HG03135 (cell line): ENCODE measurements around the gene SLC1A7.

Experiments used
- ATAC-seq: cut with Tn5 transposase; IDR thresholded peaks from one replicate; pipeline ENCODE4 v1.9.1; 2021; ENCODE audit warnings: mild to moderate bottlenecking, moderate library complexity; ENCODE audit not compliant: unreplicated experiment

SLC1A7 gene

DNA sequence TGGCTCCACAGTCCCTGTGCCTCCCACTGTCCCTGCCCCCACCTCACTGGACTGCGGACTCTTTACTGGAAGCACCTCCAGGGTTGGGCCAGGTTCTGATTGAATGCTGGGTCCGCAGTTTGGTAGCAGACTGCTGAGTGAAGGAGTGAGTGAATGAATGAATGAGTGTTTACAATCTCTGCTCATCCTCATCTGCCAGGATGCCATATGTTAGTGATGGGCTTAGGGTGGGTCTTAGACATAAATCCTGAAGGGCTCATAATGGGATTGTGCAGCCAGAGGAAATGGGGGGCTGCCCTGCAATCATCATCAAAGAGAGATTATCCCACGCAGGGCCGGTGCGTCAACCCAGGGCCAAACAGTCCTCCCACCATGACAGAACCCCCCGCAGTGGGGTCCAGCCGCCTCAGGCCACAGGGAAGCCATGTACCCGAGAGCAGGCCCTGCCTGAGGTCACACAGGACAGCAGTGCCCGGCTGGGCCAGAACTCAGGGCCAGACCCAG is 26.1 kb downstream of the SLC1A7 start:
- no peak for ATAC-seq

DNA sequence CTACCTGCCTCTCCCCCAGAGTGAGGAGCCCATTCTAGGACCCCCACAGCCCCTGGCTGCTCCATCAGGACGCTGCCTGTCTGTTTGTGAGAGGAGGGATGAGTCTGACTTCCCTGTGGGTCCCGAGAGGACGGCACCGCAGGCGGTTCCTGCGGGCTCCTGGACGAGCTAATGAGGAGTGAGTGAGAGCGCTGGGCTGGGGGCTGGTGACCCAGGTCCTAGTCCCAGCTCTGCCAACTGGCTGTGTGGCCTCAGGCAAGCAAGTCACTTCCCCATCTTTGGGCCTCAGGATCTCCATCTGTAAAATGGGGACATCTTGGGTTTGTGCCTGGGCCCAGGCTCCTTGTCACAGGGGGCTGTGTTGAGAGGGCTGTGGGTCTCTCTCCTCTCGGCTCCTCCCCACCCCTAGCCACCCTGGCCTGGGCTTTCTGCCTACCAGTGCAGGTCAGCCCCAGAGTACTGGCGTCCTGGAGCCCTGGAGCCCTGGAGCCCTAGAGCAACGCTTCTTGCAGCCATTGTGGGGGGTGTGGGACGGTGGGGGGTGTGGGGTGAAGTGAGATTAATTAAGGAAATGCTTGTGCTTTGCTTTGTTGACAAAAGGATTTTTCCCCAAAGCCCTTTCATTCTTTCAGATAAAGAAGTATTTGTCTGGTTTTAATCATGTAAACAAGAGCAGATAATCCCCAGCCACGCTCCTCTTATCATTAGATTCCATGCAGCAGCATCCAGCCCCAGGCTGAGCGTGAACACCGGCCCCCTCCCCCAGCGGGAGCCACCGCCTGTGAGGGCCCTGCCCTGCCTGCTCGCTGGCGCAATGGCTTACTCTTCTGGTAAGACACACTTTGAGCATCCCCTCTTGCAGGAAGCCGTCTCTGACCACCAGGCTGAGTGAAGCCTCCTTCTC is 26.8 kb downstream of the SLC1A7 start:
- ATAC-seq = no peak

DNA sequence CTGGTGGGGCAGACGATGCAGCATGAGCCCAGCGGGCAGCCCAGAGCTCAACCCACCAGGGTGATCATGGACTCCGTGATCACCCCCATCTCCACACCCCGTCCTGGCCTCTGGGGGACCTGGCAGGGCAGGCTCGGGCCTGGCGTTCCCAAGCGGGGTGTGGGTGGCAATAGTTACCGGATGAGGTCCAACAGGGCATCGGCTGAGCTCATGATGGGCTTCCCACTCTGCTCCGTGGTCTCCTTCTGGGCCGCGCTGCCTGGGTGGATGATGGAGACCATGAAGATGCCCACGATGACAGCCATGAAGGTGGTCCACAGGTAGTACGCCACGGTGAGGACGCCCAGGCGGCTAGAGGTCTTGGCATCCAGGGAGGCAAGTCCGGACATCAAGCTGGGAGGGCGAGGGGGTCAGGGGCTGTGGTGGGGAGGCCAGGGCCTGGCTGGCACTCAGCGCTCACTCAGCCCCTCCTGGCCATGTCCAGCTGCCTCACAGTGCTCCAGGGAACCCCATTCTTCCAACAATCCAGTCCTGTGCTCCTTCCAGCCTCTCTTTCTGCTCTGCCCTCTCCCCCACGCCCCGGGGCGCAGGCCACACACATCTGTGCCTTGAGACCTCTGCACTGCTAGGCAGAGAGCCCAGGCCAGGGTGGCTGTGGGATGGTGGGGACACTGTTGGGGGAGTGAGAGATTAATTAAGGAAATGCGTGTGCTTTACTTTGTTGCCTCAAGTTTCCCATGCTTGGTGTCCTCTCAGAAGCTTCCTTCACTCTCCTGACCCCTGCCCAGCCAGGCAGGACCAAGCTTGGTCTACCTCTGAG is 27.6 kb downstream of the SLC1A7 start:
- ATAC-seq = no peak

DNA sequence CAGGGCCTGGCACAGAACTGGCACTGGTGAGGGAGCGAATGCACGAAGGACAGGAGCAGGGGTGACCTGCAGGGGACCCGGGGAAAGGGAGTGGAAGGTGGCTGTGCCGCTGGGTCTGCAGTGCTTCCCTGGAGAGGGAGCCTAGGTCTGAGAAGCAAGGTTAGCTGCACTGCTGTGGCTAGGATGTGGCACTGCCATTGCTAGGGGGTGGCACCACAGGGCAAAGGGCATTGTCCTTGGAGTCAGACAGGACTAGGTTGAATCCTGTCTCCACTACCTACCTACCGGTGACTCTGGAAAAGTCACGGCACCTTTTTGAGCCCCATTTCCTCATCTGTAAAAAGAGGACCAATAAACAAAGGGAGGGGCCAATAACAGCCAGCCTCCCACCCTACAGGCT is 28.3 kb downstream of the SLC1A7 start:
- ATAC-seq = no peak

DNA sequence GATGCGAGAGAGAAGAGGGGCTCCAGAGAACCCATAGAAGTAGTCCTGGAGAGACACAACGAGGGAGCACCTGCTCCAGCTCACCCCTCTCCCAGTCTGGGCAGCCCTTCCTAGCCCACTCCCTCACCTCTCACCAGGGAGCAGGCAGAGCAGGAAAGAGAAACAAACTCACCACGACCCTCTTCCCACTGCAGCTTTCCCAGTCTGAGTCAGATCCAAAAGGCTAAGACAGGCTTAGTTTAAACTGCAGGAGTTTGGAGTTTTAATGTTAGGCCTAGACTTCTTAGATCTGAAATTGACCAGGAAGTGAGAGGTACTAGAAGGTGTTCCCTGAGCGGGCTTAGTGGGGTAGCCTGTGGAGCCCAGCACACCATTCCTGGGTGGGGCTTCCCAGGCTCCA is 29.6 kb downstream of the SLC1A7 start:
- no peak for ATAC-seq

DNA sequence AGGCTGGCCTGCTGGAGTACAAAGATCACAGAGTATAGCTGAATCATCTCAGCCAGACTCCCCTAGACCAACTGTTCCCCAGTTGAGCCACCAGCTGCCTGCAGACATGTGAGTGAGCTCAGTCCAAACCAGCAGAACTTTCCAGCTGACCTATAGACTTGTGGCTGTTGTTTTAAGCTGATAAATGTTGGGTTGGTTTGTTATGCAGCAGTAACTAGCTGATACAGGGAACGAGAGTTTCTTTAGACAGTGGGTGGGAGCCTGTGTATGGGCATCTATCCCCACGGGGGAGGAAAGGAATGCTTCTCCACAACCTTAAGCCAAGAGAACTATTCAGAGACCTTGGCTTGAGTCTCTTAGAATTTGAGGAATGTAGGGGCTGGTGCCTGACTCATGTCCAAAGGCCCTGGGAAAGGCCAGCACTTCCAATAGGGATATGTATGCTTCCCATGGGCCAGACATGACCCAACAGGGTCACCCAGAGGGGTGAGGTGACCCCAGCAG is 30.1 kb downstream of the SLC1A7 start:
- ATAC-seq = no peak

DNA sequence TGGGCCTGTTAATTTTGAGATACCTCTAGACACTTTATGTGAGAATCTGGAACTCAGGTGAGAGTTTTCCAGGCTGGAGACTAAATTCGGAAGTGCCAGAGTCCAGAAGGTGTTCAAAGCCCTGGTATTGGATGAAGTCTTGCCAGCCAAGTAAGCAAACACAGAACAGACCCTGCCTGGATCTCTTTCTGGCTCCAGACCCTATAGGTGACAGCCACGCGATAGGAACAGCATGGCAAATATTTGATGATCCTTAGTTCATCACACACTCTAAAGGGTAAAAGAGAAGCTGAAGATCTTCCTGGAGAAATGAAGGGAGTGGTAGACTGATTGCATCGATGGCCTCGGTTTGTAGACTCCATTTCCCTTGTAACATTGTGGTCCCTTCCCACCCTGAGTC is 30.7 kb downstream of the SLC1A7 start:
- no peak for ATAC-seq

DNA sequence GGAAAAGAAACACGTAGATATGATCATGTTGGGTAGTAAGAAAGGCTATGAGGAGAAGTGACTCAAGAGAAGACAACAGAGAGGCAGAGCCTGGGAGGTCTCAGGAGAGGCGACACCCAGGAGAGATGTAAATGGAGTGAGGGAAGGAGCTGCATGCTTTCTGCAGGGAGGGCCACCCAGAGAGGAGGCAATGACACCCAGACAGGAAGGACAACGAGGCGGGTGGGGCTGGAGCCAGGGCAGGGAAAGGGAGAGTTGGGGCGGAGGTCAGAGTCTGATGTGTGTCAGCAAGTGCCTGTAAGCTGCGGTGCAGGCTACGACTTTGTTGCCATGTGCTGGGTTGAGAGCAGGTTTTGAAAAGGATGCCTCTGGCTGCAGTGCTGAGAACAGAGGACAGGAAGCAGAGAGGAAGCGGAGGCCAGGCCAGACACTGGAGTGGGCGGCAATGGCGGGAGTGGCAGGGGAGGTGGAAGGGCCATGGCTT is 31.3 kb downstream of the SLC1A7 start:
- ATAC-seq = no peak

DNA sequence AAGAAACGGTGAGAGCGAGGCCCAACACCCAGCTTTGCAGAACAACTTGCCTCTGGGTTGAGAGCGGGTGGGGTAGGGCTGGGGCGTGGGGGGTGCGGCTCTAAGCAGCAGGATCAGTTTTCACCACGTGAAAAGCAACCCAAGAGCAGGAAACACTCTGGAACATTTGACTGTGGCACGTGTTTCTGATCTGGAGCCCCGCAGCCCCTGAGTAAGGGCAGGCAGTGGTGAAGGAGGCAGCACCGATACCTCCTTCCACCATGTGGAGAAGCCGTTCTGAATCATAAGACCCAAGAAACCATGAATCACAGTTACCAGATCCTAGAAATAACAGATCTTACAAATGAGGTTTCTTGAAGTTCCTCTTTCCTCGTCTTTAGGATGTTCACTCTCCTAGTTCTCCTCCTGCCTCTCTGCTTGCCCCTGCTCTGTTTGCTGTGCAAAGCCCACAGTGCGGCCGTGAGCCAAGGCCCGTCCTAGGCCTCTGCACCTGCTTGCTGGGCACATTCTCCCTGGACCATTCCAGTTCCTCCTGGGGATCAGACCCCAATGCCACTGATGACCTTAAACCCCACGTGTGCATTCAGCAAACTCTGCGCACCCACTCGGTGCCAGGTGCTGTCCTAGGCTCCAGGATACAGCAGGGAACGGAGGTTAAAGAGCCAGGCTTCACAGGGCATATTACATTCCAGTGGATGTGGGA is 31.9 kb downstream of the SLC1A7 start:
- ATAC-seq = no peak

DNA sequence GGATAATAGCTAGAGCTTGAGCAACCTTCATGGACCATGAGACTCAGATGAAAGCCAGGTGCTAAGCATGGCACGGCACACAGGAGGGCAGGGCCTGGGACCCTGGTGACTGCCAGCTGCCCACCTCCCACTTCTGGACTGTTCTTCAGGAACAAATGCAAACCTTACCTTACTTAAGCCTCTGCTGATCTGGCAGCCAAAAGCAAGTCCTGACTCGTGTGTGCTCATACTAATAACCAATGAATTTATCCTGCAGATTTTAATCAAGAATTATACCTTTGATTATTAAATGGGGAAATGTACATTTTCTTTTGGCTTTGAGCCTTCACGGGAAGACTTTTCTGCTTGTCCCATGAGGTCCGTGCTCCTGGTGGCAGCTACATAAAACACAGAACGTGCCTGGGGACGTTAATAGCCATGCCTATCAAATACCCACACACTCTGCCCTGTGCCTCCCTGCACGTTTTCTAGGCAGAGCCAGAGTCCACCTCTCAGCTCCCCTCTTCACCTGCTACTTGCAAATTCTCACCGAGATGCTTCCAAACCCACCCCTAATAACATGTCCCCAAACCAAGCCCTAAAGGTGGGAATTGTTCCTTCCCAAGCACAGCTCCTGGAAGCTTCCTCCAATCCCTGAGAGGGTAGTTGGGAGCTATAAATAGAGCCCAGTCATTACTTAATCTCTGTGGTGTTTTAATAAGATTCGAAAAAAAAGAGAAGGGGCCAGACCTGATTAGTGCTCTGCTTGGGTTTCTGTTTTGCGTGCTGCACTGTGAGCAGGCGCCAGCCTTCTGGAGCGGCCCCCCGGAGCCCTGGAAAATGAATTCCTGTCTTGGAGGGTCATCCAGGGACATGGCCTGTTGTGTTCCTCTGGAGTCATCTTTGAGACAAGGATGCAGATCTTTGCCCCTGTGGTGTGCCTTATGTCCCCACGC is 33.5 kb downstream of the SLC1A7 start:
- no peak for ATAC-seq

DNA sequence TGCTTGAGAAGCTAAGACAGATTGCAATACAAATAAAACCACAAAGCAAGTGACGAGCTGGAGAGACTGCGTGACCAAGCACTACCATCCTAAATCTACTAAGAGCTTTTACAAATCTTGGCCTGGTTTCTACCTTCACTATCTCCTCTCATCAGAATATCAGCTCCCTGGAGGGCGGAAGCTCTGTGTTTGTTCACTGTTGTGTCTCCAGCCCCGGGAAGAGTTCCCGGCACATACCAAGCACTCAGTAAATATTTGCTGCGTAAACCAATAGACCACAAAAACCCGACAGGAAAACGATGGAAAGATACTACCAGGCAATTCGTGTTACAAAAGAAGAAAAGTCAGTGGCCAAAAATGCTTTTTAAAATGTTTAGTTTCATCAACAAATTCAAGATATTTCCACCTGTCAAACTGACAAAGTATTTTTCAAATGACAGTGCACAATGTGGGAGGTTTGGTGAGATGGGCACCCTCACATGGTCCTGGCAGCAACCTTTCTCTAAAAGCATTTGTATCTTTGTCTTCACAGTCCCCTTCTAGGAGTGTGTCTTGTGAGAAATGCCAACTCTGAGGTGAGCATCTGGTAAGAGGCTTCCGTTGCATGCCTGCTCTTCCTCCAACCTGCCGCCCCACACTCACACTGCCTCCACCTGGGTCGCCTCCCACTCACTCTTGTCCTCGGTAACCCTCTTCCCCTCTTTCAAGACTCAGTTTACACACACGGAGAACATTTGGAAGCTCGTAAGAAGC is 34.7 kb downstream of the SLC1A7 start:
- ATAC-seq = no peak

DNA sequence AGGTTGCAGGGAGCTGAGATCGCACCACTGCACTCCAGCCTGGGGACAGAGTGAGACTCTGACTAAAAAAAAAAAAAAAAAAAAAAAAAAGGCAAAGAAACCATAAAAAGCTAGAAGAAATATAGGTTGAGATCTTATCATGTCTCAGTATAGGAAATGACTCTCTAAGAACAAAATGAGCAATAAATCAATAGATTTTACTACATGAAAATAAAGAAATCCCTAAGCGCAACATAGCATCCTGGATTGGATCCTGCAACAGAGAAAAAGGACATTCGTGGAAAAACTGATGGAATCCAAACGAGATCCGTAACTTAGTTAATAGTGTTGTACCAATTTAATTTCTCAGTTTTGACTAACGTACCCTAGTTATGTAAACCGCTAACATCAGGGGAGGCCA is 35.3 kb downstream of the SLC1A7 start:
- ATAC-seq = no peak

DNA sequence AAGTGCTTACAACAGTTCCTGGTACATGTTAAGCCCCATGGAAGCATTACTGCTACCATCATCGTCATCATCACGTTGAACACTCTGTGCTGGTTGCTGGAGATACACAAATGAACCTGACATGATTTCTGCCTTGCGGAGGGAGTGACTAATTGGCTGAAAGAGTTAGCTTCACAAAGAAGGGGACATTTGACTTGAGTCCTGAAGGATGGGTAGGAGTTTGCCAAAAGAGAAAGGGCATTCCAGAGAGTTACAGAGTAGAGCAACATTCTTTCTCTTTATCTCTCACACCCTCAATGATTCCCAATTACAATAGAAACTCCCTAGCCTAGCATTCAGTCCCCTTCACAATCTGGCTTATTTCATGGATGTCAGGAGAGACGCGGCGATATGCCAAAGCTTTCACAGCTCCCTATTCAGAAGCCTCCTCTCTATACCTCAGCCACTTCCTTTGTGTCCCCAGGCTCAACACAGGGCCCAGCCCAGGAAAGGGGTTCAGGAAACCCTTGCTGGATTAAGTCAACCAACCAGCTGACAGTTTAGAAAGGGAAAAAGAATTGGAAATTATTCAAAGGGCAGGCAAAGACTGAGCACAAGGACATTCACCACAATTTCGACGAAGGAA is 38.0 kb downstream of the SLC1A7 start:
- no peak for ATAC-seq

DNA sequence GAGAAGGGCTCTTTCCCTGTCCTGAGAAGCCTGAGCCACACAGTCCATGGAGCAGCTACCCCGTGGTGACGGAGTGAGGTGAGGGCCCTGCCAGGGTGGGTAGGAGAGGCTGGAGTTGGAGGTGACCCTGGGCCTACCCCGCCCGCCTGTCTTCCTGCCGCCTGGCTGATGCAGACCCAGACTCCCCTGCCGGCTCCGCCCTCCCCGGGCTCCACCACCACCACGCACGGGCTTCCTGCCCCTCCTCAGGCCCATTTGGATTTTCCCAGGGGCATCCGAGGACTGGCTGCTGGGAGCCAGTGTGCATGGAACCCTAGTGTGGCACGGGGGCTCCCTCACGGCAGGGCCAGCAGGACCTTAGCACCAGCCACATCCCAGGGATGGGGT is 47.9 kb downstream of the SLC1A7 start:
- ATAC-seq = no peak

DNA sequence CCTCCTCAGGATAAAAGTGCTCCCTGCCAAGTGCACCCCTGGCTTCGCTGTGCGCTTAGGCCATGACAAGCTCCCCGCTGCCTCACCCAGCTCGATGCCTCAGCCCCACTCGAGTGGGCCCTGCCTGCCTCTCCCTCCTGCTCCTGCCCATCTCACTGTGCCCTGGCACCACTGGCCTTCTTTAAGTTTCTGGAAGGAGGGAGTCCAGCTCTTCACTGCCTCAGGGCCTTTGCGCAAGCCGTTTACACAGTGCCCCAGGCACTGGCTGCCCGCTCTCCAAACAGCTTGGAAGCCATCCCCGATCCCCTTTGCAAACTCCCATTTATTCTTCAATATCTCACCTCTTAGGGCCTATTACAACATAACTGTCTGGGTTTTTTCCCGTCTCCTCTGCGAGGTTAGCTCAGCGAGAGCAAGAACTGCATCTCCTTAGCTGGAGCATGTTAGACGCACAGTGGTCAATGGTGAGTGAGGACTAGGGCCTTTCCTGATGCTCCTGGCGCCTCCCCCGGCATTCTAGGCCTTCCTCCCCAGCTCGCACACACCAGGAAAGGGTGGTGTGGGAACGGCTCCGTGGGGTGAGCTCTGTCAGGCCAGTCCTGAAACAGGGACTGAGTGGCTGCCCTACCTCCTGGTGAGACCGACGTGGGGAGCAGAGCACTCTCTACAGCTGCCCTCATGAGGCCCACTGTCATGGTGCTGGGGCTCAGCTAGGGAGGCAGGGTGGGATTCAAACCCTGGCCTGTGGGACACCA is 48.5 kb downstream of the SLC1A7 start:
- ATAC-seq = no peak

DNA sequence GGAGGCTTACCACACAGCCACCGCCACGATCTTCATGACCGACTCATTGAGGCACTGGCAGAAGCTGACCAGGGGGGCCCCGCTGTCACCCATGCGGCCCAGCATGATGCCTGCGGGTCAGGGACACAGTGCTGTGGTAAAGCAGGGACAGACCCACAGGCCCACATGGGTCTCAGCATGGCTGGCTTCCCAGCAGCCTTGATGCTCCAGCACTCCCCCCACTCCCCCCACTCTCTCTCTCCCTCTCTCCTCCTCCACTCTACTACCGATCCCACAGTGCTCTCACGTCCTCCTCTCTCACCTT is 49.0 kb downstream of the SLC1A7 start:
- ATAC-seq = no peak

DNA sequence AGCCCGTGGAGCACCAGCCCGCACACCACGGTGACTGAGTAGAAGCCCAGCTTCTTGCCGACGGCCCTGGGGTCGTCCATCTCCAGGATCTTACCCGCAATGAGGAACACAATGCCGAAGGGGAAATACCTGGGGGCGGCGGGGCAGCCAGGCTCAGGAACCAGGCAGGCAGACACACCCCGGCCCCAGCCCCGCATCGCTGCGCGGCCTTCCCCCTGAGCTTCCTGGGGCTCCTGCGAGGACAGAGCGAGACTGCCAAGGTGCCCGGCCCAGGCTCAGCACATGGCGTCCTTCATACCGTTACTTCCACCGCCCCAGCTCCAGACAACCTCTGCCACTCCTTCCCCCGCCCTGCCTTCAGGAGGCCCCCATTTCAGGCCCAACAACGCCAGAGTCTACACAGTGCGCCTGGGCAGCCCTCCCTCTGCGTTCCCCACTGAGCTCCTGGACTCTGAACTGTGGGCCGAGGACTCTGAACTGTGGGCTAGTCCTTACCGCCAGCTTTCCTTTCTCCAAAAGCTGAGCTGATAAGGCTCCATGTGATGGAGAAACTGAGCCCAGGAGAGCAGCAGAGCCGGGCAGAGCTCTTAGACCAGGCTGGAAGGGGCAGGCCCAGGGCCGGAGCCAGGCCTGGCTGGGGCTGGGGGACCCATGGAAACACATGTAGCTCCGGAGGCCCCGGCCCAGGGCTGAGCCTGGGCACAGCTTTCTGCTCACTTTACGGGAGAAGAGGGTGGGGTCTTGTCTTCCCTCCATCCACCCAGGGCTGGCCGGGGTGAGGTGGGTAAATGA is 49.6 kb downstream of the SLC1A7 start:
- ATAC-seq = no peak
